Measurements from ENCODE around the gene PAK6.

PAK6 gene

DNA sequence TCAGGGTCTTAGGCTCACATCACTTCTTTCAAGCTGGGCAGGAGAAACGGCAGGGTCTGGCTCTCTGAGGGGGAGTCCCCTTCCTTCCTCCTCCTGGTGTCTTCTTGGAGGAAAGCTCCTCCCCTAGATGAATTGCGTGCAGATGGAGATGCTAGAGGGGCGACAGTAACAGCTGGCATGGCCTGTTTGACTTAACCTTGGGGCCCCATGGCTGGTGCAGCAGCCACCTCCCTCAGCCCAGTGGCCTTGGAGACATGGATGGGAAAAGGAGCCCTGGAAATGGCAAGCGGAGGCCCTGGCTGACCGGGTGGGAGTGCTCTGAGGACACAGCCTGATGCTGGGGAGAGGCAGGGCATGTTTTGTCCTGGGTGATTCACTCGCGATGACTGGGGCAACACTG, 20.2 kb downstream of the PAK6 start:
- Histone ChIP-seq H3K79me2 (ENCODE audit: control insufficient read depth, low read length) (no peaks in the 10 kb centered on the region), H4K20me1 (ENCODE audit: control insufficient read depth, insufficient read depth, low read depth, low read length) (no peaks in the 10 kb centered on the region), H3K36me3 (ENCODE audit: control insufficient read depth, low read length) (no peaks in the 10 kb centered on the region), H3K9me2 (replicated peaks; ENCODE audit: control insufficient read depth, low read length) (no peaks in the 10 kb centered on the region), H3K4me1 (ENCODE audit: control insufficient read depth, low read length) (no peaks in the 10 kb centered on the region), H3F3A (ENCODE audit: control insufficient read depth, insufficient read depth) (no peaks in the 10 kb centered on the region), H3K4me3 (ENCODE audit: low read length) (no peak overlapping the region), H3K9me3 (ENCODE audit: control insufficient read depth, insufficient read depth, low read length) (no peaks in the 10 kb centered on the region), H3K27me3 (ENCODE audit: control insufficient read depth, low read length) (peaks cover 35% of the 10 kb centered on the region), H3K4me2 (ENCODE audit: low read length) (no peak overlapping the region), H3K27ac (ENCODE audit: low read depth, low read length) (no peak overlapping the region)
- TF ChIP-seq EZH2phosphoT487 (IDR thresholded peaks at IDR 0.05; ENCODE audit: borderline replicate concordance, low read length) (no peak), CTCF (IDR thresholded peaks at IDR 0.05; ENCODE audit: low read depth, low read length, poor library complexity, severe bottlenecking) (no peak)

DNA sequence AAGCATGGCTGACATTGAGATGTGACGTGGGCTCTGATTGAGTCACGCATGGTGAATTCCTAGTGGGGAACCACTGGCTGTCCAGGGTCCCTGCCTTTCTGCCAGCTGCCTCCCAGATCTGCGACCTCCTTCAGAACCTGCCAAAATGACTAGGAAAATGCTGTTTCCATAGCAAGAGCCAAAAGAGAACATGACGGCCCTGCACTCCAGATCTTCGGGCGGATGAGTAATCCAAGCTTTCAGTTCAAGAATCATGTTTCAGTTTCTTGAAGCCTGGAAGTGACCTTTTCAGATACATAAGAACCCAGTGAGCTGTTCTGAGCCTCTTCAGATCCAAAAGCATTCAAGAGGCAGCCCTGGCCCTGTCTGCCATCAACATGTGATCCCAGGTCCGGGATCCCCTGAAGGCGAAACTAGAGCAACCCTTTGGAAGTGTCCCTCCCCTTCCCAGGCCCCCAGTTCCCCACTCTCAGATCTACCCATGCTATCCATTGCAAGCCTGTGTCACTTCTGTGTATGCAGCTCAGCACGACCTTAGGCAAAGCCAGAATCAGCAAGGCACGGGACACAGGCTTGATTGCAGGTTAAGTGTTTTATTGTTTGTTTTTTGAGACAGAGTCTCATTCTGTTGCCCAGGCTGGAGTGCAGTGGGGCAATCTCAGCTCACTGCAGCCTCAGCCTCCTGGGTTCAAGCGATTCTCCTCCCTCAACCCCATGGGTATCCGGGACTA, 24.3 kb downstream of the PAK6 start:
- TF ChIP-seq EZH2phosphoT487 (IDR thresholded peaks at IDR 0.05; ENCODE audit: borderline replicate concordance, low read length) = no peak
- no peak for TF ChIP-seq CTCF (IDR thresholded peaks at IDR 0.05; ENCODE audit: low read depth, low read length, poor library complexity, severe bottlenecking)
- no peak overlapping the region for H3K4me2 ChIP-seq (ENCODE audit: low read length)
- no peaks in the 10 kb centered on the region for H3K9me2 ChIP-seq (replicated peaks; ENCODE audit: control insufficient read depth, low read length)
- H3K4me3 ChIP-seq (ENCODE audit: low read length) = no peak overlapping the region
- no peaks in the 10 kb centered on the region for H3F3A ChIP-seq (ENCODE audit: control insufficient read depth, insufficient read depth)
- H3K4me1 ChIP-seq (ENCODE audit: control insufficient read depth, low read length) = no peaks in the 10 kb centered on the region
- no peaks in the 10 kb centered on the region for H3K9me3 ChIP-seq (ENCODE audit: control insufficient read depth, insufficient read depth, low read length)
- no peaks in the 10 kb centered on the region for H3K79me2 ChIP-seq (ENCODE audit: control insufficient read depth, low read length)
- H3K27me3 ChIP-seq (ENCODE audit: control insufficient read depth, low read length) = peaks cover 28% of the 10 kb centered on the region
- no peak overlapping the region for H3K27ac ChIP-seq (ENCODE audit: low read depth, low read length)
- no peaks in the 10 kb centered on the region for H4K20me1 ChIP-seq (ENCODE audit: control insufficient read depth, insufficient read depth, low read depth, low read length)
- H3K36me3 ChIP-seq (ENCODE audit: control insufficient read depth, low read length) = no peaks in the 10 kb centered on the region

- Histone ChIP-seq H3K27me3 (ENCODE audit: control insufficient read depth, low read length) (peaks cover 24% of the 10 kb centered on the region), H3K9me2 (replicated peaks; ENCODE audit: control insufficient read depth, low read length) (no peaks in the 10 kb centered on the region), H3F3A (ENCODE audit: control insufficient read depth, insufficient read depth) (no peaks in the 10 kb centered on the region), H3K4me3 (ENCODE audit: low read length) (no peak overlapping the region), H4K20me1 (ENCODE audit: control insufficient read depth, insufficient read depth, low read depth, low read length) (no peaks in the 10 kb centered on the region), H3K36me3 (ENCODE audit: control insufficient read depth, low read length) (no peaks in the 10 kb centered on the region), H3K4me1 (ENCODE audit: control insufficient read depth, low read length) (no peaks in the 10 kb centered on the region), H3K4me2 (ENCODE audit: low read length) (no peak overlapping the region), H3K27ac (ENCODE audit: low read depth, low read length) (no peak overlapping the region), H3K79me2 (ENCODE audit: control insufficient read depth, low read length) (no peaks in the 10 kb centered on the region), H3K9me3 (ENCODE audit: control insufficient read depth, insufficient read depth, low read length) (no peaks in the 10 kb centered on the region)
- TF ChIP-seq EZH2phosphoT487 (IDR thresholded peaks at IDR 0.05; ENCODE audit: borderline replicate concordance, low read length) (no peak), CTCF (IDR thresholded peaks at IDR 0.05; ENCODE audit: low read depth, low read length, poor library complexity, severe bottlenecking) (no peak)
Observed at GRCh38 chr15:40264321-40265153, 25.7 kb downstream of the PAK6 start.
